A673 (cell line): ENCODE results near the gene SYNRG. TPM values are rescaled to one million over a fixed set of nuclear protein-coding genes. Genes with fewer than 3 reads are reported as not detected.

Experiments used
- BruUV-seq: library from RNA; stranded (reverse); fragments of 400-500 nt; replicated peaks from 2 replicates; lab custom pipeline; 2021; lab: Mats Ljungman, UMichigan
- CTCF ChIA-PET: fragments of 300-600 bp; sonication (Branson Sonifier 250); formaldehyde crosslinking; loops from one replicate; lab custom pipeline; 2022; ENCODE audit warnings: antibody characterized with exemption; lab: Charles Lee
- POLR2A ChIA-PET: fragments of 300-600 bp; sonication (Branson Sonifier 250); formaldehyde crosslinking; loops from one replicate; lab custom pipeline; 2022; ENCODE audit warnings: antibody characterized with exemption; ENCODE audit not compliant: low non-redundant PET; lab: Charles Lee
- DNase-seq: peaks from one replicate; pipeline ENCODE4 v3.0.0-alpha.2; 2015; ENCODE audit warnings: low spot score
- H3K27ac ChIP-seq: fragments of 200-600 bp; sonication (generic); 2 replicates; pipeline ENCODE4 v1.5.1; 2016; ENCODE audit warnings: mixed run types, low read depth, mild to moderate bottlenecking, mixed read lengths, antibody characterized with exemption, low read length; ENCODE audit not compliant: poor library complexity, severe bottlenecking
- H3K27me3 ChIP-seq: fragments of 200-600 bp; sonication (generic); replicated peaks from 2 replicates; pipeline ENCODE4 v1.6.1; 2017; ENCODE audit warnings: mixed run types, low read depth, mild to moderate bottlenecking, mixed read lengths, antibody characterized with exemption, low read length; ENCODE audit not compliant: insufficient read depth, poor library complexity
- H3K36me3 ChIP-seq: fragments of 200-600 bp; sonication (generic); 2 replicates; pipeline ENCODE4 v1.6.1; 2016; ENCODE audit warnings: mixed run types, mild to moderate bottlenecking, mixed read lengths, antibody characterized with exemption, low read length; ENCODE audit not compliant: insufficient read depth, poor library complexity, severe bottlenecking
- H3K4me1 ChIP-seq: fragments of 200-600 bp; sonication (generic); 2 replicates; pipeline ENCODE4 v1.6.1; 2017; ENCODE audit warnings: mixed run types, mild to moderate bottlenecking, mixed read lengths, antibody characterized with exemption, low read length; ENCODE audit not compliant: insufficient read depth, poor library complexity, severe bottlenecking
- H3K4me3 ChIP-seq: fragments of 200-600 bp; sonication (generic); 2 replicates; pipeline ENCODE4 v1.5.1; 2016; ENCODE audit warnings: low read depth, mixed run types, mild to moderate bottlenecking, mixed read lengths, low read length; ENCODE audit not compliant: poor library complexity, severe bottlenecking
- H3K9me3 ChIP-seq: fragments of 200-600 bp; sonication (generic); 2 replicates; pipeline ENCODE4 v1.6.1; 2016; ENCODE audit warnings: mixed run types, low read depth, mild to moderate bottlenecking, mixed read lengths, antibody characterized with exemption, low read length; ENCODE audit not compliant: poor library complexity, severe bottlenecking
- EZH2 ChIP-seq: fragments of 200-600 bp; sonication (generic); IDR thresholded peaks from 2 replicates; pipeline ENCODE4 v1.6.1; 2017; ENCODE audit warnings: borderline replicate concordance, low read depth, mild to moderate bottlenecking, mixed read lengths, antibody characterized with exemption, low read length; ENCODE audit not compliant: poor library complexity, severe bottlenecking
- intact Hi-C: fragments of 100-400 bp; cut with micrococcal nuclease; formaldehyde crosslinking; loops from one replicate; pipeline ENCODE4 v1.10.0; 2022; ENCODE audit not compliant: unreplicated experiment
- total RNA-seq: library from RNA; stranded (reverse); gene quantifications from 2 replicates; pipeline ENCODE4 v1.2.3, GENCODE V29; 2021
- TF ChIP-seq, protein P1 (sequence below): fragments of 300-800, 200-600 bp; sonication (generic); conservative IDR thresholded peaks from 2 replicates; pipeline ENCODE4 v1.5.1; 2017; ENCODE audit warnings: low read depth, mild to moderate bottlenecking, antibody characterized with exemption, low read length, moderate library complexity, mixed read lengths

SYNRG gene
- total RNA-seq, 1 experiment from 2014 or later: 22.5 TPM

DNA sequence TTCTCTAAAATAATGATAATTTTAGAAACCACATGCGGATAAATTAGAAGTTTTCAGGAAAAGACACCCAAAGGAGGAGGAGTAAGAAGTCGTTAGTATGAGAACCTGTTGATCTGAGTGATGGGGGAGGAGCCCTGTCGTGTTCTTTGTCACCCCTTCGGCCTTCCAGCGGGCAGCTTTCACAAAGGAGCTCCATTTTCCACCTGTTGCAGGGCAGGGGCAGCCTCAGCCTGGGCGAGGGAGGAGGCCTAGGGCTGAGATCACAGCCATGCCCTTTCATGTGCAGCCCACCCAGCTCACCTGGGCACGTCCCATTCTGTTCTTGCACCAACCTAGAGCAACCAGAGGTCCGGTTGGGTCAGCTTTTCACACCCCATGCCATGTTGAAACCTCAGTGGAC, 114.2 kb downstream of the SYNRG start:
- ChIA-PET CTCF (no interaction called here), POLR2A (no interaction called here)
- DNase-seq: no peak
- no peak overlapping the region for H3K4me3 ChIP-seq
- peaks cover 5% of the 10 kb centered on the region for H3K4me1 ChIP-seq
- no peaks in the 10 kb centered on the region for H3K27me3 ChIP-seq
- no TSS peak for BruUV-seq
- H3K36me3 ChIP-seq: no peaks in the 10 kb centered on the region
- no peak overlapping the region for H3K27ac ChIP-seq
- no peaks in the 10 kb centered on the region for H3K9me3 ChIP-seq
- no peak for TF ChIP-seq EZH2
- TF ChIP-seq, protein P1, sequence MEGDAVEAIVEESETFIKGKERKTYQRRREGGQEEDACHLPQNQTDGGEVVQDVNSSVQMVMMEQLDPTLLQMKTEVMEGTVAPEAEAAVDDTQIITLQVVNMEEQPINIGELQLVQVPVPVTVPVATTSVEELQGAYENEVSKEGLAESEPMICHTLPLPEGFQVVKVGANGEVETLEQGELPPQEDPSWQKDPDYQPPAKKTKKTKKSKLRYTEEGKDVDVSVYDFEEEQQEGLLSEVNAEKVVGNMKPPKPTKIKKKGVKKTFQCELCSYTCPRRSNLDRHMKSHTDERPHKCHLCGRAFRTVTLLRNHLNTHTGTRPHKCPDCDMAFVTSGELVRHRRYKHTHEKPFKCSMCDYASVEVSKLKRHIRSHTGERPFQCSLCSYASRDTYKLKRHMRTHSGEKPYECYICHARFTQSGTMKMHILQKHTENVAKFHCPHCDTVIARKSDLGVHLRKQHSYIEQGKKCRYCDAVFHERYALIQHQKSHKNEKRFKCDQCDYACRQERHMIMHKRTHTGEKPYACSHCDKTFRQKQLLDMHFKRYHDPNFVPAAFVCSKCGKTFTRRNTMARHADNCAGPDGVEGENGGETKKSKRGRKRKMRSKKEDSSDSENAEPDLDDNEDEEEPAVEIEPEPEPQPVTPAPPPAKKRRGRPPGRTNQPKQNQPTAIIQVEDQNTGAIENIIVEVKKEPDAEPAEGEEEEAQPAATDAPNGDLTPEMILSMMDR: no peak
- intact Hi-C loops: no loop called here

GRCh38 chr17:37494401-37494831, 114.8 kb downstream of the SYNRG start:
- POLR2A ChIA-PET: no interaction called here
- Histone ChIP-seq H3K9me3 (no peaks in the 10 kb centered on the region), H3K36me3 (no peaks in the 10 kb centered on the region), H3K4me1 (peaks cover 5% of the 10 kb centered on the region), H3K27me3 (no peaks in the 10 kb centered on the region), H3K27ac (no peak overlapping the region), H3K4me3 (no peak overlapping the region)
- CTCF ChIA-PET: no interaction called here
- intact Hi-C loops: no loop called here
- TF ChIP-seq EZH2: no peak
- TF ChIP-seq, protein P1: no peak
- no peak for DNase-seq
- BruUV-seq: no TSS peak

GRCh38 chr17:37493249-37494027, 115.8 kb downstream of the SYNRG start:
- CTCF ChIA-PET: no interaction called here
- no peaks in the 10 kb centered on the region for H3K36me3 ChIP-seq
- no peaks in the 10 kb centered on the region for H3K9me3 ChIP-seq
- BruUV-seq: no TSS peak
- intact Hi-C loops: no loop called here
- H3K4me1 ChIP-seq: peaks cover 5% of the 10 kb centered on the region
- H3K27ac ChIP-seq: no peak overlapping the region
- no peaks in the 10 kb centered on the region for H3K27me3 ChIP-seq
- H3K4me3 ChIP-seq: no peak overlapping the region
- TF ChIP-seq, protein P1: no peak
- no peak for TF ChIP-seq EZH2
- POLR2A ChIA-PET: no interaction called here
- DNase-seq: no peak
